Measurements from ENCODE around the gene MARCHF5. TPM values are rescaled to one million over a fixed set of nuclear protein-coding genes. Genes with fewer than 3 reads are reported as not detected.

Gene MARCHF5
- total and polyA plus RNA-seq, 12 donors = 10.2 to 40.1 (median 31.9) TPM

- no peak for TF ChIP-seq CTCF (IDR thresholded peaks at IDR 0.05)
- Histone ChIP-seq H3K4me1 (peaks cover under 1 to 38% (median 20%) of the 10 kb centered on the region in 9 donors), H3K27ac (peak overlapping the region in 9 of 10 donors; percentile 58 to 94 (median 87)), H3K36me3 (no peaks in the 10 kb centered on the region), H3K4me3 (peak overlapping the region in 9 of 10 donors; percentile 58 to 91 (median 74)), H3K27me3 (no peaks in the 10 kb centered on the region), H3K9me3 (no peaks in the 10 kb centered on the region)
- intact Hi-C loops (cut with DNase I) = loop anchor here in 6 of 10 donors (2.0 to 5.0 kb wide), 3 partner anchors 48 to 156 kb away; partner anchors contain the start of genes CPEB3 (in 5 of the 6) and MARCHF5 (in 5 of the 6)
- DNase-seq (peak; percentile 36 to 67), ATAC-seq (peak in 7 of 8 donors; percentile 36 to 75 (median 62))
- WGBS, 2 donors = 6 to 11% methylated on average over 8 of the region's 8 CpGs
These were observed 47.9 kb upstream of the MARCHF5 start for GRCh38 chr10:92242910-92243671.

GRCh38 chr10:92244796-92245195 is 46.2 kb upstream of the MARCHF5 start:
- no peak for ATAC-seq
- intact Hi-C loops (cut with DNase I) = loop anchor here in 5 of 10 donors (5.0 kb wide), 2 partner anchors 48 to 157 kb away; partner anchors contain the start of genes CPEB3 (in 4 of the 5) and MARCHF5 (in 4 of the 5)
- DNase-seq = no peak
- no peak for TF ChIP-seq CTCF (IDR thresholded peaks at IDR 0.05)
- Histone ChIP-seq H3K9me3 (no peaks in the 10 kb centered on the region), H3K4me3 (no peak overlapping the region), H3K4me1 (peaks cover 0 to 25% (median 16%) of the 10 kb centered on the region in 9 donors), H3K27me3 (no peaks in the 10 kb centered on the region), H3K27ac (no peak overlapping the region), H3K36me3 (no peaks in the 10 kb centered on the region)
- 95 to 97% methylated on average over 2 to 3 of the region's 3 CpGs for WGBS, 2 donors

- no peaks in the 10 kb centered on the region for H3K36me3 ChIP-seq
- intact Hi-C loops (cut with DNase I) = no loop called here
- peaks cover 0 to 6% (median 2%) of the 10 kb centered on the region in 9 donors for H3K4me1 ChIP-seq
- TF ChIP-seq CTCF (IDR thresholded peaks at IDR 0.05) = no peak
- DNase-seq (no peak), ATAC-seq (no peak)
- no peak overlapping the region for H3K27ac ChIP-seq
- no peaks in the 10 kb centered on the region for H3K9me3 ChIP-seq
- H3K4me3 ChIP-seq = no peak overlapping the region
- H3K27me3 ChIP-seq = no peaks in the 10 kb centered on the region
- 83 to 94% methylated on average over 2 of the region's 2 CpGs for WGBS, 2 donors
These were observed 42.4 kb upstream of the MARCHF5 start for GRCh38 chr10:92248566-92248965.

GRCh38 chr10:92263396-92263795 is 27.6 kb upstream of the MARCHF5 start:
- ATAC-seq = no peak

More at GRCh38 chr10:92263396-92263795, 27.6 kb upstream of the MARCHF5 start:
- no peaks in the 10 kb centered on the region for H3K9me3 ChIP-seq
- H3K4me1 ChIP-seq = peaks cover 0 to 10% (median 8%) of the 10 kb centered on the region in 9 donors
- intact Hi-C loops (cut with DNase I) = no loop called here
- H3K27ac ChIP-seq = no peak overlapping the region
- no peak overlapping the region for H3K4me3 ChIP-seq
- no peak for TF ChIP-seq CTCF (IDR thresholded peaks at IDR 0.05)
- no peaks in the 10 kb centered on the region for H3K36me3 ChIP-seq
- H3K27me3 ChIP-seq = no peaks in the 10 kb centered on the region
- no peak for DNase-seq
- WGBS, 2 donors = 95 to 97% methylated on average over 2 of the region's 2 CpGs

All from heart right ventricle (tissue), 16 donors.